Heart left ventricle (tissue), 16 donors: ENCODE measurements around the gene CASQ2. TPM values are rescaled to one million over a fixed set of nuclear protein-coding genes. Genes with fewer than 3 reads are reported as not detected.

ENCODE experiments used
- ATAC-seq, 4 donors: fragments of 200-7000 bp; cut with Tn5 transposase; one replicate each; pipeline ENCODE4 v1.9.1; 2020 to 2022; ENCODE audit warnings: moderate library complexity in 4 of 4, mild to moderate bottlenecking in 3 of 4, moderate number of reproducible peaks in 1 of 4
- DNase-seq, 5 donors: peaks; one replicate each; pipeline ENCODE4 v3.0.0-alpha.2; 2020
- H3K27ac ChIP-seq, 12 donors: fragments of 200-600 bp; sonication (generic) in 4 of 12; one replicate each; pipeline versions ENCODE4 v1.5.0 to v1.8.0; 2016 to 2022; ENCODE audit warnings: mild to moderate bottlenecking in 2 of 12
- H3K27me3 ChIP-seq, 9 donors: fragments of 200-600 bp; sonication (generic) in 2 of 9; one replicate each; pipeline versions ENCODE4 v1.5.1 to v1.8.0; 2016 to 2022; ENCODE audit warnings: mild to moderate bottlenecking in 3 of 9
- H3K36me3 ChIP-seq, 9 donors: fragments of 200-600 bp; sonication (generic) in 2 of 9; one replicate each; pipeline versions ENCODE4 v1.5.0 to v1.8.0; 2018 to 2022; ENCODE audit warnings: mild to moderate bottlenecking in 2 of 9
- H3K4me1 ChIP-seq, 12 donors: fragments of 200-600 bp; sonication (generic) in 4 of 12; one replicate each; pipeline versions ENCODE4 v1.5.0 to v1.8.0; 2016 to 2022; ENCODE audit warnings: mild to moderate bottlenecking in 3 of 12
- H3K4me3 ChIP-seq, 12 donors: fragments of 200-600 bp; sonication (generic) in 4 of 12; one replicate each; pipeline versions ENCODE4 v1.5.0 to v1.8.0; 2017 to 2022; ENCODE audit warnings: mild to moderate bottlenecking in 9 of 12, moderate library complexity in 4 of 12
- H3K9me3 ChIP-seq, 12 donors: fragments of 200-600 bp; sonication (generic) in 4 of 12; one replicate each; pipeline versions ENCODE4 v1.5.0 to v1.8.0; 2016 to 2022; ENCODE audit warnings: mild to moderate bottlenecking in 1 of 12
- POLR2A ChIP-seq, 2 donors: fragments of 450-650 bp; IDR thresholded peaks; one replicate each; pipeline ENCODE4 v1.6.1; 2017; ENCODE audit warnings: antibody characterized with exemption in 2 of 2, mild to moderate bottlenecking in 2 of 2, moderate library complexity in 2 of 2
- WGBS, 4 donors: extraction: QIAGEN DNeasy Blood & Tissue Kit in 2 of 4; methylation state at CpG; one replicate each; pipeline versions ENCODE4 v1.1.5 to v1.1.7; 2013 to 2018; 5-methylcytosine and 5-hydroxymethylcytosine counted together
- intact Hi-C, 10 donors: fragments of 100-400 bp; cut with DNase I; formaldehyde crosslinking; loops; one replicate each; pipeline versions ENCODE4 v1.11.1 to v1.14.2; 2022
- polyA plus RNA-seq, 2 donors: library from polyadenylated mRNA; stranded (reverse); fragments of 200-250 nt; gene quantifications; one replicate each; pipeline ENCODE4 v1.2.3, GENCODE V29; 2013
- total RNA-seq, 9 donors: library from RNA; depleted of rRNA in 2 of 9; stranded (reverse); fragments of >200 nt in 2 of 9; fragmentation: NEBNext Ultra II Directional in 3 of 9; extraction: Animal tissue kit (Norgen Biotek cat#: 25700) in 3 of 9; gene quantifications; one replicate each; pipeline versions ENCODE4 v1.1.0 to v1.2.4, GENCODE V29; 2016 to 2023
- TF ChIP-seq, protein P1 (sequence below), 12 donors: fragments of 200-600 bp; sonication (generic) in 4 of 12; IDR thresholded peaks; one replicate each; pipeline versions ENCODE4 v1.5.0 to v1.8.0; 2018 to 2022; ENCODE audit warnings: antibody characterized with exemption in 12 of 12, mild to moderate bottlenecking in 5 of 12
- donor health status: ischemic (EF 13 %, LVEDD 7.1; RV severe dilation, severe dysfunction).
- donor health status: healthy with polysubstance abuse.
- donor health status: DM: no; HTN: yes; CAD: no.
- donor health status: DM: no; HTN: no; CAD: no.
- donor health status: ischemic (EF 25% LVEDD 6.9; RV normal size, moderate dysfunction).
- donor health status: ischemic (EF 25% LVEDD 5.7; RV mildly dilated, moderate dysfunction).
- donor health status: healthy.
- donor health status: DM: yes; HTN: yes; CAD: no.
- donor health status: ischemic (EF 35%, LVEDD 5.7; RV mildly dilated, moderate dysfunction).
- donor health status: nonischemic (EF 11% LVEDD 7.7; RV severe dilation, severe dysfunction).
- donor health status: DM: yes; HTN: yes; CAD: no.
- donor health status: PGD.
- donor health status: ischemic (EF 29% LVEDD 5.4; RV normal size, mild dysfunction).
- donor health status: nonischemic (EF 23%, LVEDD 6.1; RV moderate dilation, normal function).

Gene CASQ2
- total and polyA plus RNA-seq, 11 donors = 444 to 1,692 (median 895) TPM

DNA sequence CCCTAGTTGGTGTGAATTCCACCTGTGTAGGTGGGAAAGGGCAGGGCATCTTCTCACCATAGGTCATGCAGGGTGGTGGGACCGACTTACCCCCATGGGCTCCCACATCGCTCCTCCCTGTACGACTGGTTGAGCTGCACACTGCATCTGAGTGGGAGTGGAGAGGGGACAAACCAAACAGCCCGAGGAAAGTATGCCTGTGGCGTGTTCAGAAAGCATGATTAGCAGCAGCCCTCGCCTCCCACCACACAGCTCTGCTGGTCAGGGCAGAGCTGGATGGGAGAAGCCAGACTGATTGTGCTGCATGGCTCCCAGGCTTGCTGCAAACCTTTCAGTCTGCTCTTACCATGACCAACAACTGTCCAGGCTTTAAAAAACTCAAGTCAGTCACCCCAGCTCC lies 102.3 kb downstream of the CASQ2 start:
- ATAC-seq (peak in 3 of 4 donors; percentile 19 to 29 (median 20)), DNase-seq (no peak)
- intact Hi-C loops = no loop called here
- no peaks in the 10 kb centered on the region for H3K27me3 ChIP-seq
- H3K4me1 ChIP-seq = peaks cover 0 to 42% (median 11%) of the 10 kb centered on the region in 12 donors
- peaks cover 0 to 66% (median 41%) of the 10 kb centered on the region in 9 donors for H3K36me3 ChIP-seq
- H3K4me3 ChIP-seq = no peak overlapping the region
- H3K27ac ChIP-seq = peak overlapping the region in 7 of 12 donors; percentile 51 to 82 (median 72)
- 70 to 93% (median 84%) methylated on average over 6 of the region's 6 CpGs for WGBS, 4 donors
- H3K9me3 ChIP-seq = peaks cover 0 to 5% (median 0%) of the 10 kb centered on the region in 12 donors
- TF ChIP-seq, protein P1, sequence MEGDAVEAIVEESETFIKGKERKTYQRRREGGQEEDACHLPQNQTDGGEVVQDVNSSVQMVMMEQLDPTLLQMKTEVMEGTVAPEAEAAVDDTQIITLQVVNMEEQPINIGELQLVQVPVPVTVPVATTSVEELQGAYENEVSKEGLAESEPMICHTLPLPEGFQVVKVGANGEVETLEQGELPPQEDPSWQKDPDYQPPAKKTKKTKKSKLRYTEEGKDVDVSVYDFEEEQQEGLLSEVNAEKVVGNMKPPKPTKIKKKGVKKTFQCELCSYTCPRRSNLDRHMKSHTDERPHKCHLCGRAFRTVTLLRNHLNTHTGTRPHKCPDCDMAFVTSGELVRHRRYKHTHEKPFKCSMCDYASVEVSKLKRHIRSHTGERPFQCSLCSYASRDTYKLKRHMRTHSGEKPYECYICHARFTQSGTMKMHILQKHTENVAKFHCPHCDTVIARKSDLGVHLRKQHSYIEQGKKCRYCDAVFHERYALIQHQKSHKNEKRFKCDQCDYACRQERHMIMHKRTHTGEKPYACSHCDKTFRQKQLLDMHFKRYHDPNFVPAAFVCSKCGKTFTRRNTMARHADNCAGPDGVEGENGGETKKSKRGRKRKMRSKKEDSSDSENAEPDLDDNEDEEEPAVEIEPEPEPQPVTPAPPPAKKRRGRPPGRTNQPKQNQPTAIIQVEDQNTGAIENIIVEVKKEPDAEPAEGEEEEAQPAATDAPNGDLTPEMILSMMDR (IDR thresholded peaks at IDR 0.05) = no peak
- TF ChIP-seq POLR2A (IDR thresholded peaks at IDR 0.05) = no peak

DNA sequence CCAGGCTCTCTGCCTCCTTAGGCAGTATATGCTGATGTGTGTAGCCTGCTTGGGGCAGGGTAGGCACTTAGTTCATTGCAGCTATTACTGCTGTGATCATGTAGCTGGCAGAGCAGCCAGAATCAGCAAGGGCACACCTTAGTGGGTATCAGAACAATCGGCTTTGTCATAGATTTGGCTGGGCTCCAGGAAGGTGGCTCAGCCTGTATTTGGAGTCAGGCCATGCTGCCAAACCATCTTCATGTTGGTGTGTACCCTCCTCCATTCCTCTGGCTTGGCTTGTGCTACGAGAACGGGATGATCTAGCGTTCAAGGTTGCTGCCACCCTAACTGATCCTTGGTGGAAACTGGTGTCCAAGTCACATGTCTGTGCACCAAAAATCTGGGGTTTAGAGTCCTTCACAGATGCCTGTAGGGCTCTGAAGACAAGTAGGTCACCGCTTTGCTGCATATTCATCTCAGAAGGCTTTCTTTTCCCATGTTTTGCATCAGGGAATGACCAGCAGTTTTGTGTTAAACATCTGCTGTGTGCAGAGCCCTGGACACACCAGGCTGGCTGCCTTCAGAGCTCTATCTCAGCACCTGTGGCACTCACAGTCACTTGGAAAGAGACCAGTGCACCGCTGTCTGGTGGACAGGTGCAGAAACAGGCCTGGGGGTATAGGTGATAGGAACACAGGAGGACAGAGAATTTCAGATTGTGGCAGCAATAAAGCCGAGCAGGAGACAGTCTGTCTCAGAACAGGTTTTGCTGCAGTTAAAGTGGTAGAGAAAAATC lies 103.0 kb downstream of the CASQ2 start:
- TF ChIP-seq, protein P1 (IDR thresholded peaks at IDR 0.05) = no peak
- TF ChIP-seq POLR2A (IDR thresholded peaks at IDR 0.05) = no peak
- intact Hi-C loops = no loop called here
- Histone ChIP-seq H3K27me3 (no peaks in the 10 kb centered on the region), H3K36me3 (peaks cover 0 to 73% (median 46%) of the 10 kb centered on the region in 9 donors), H3K9me3 (peaks cover 0 to 5% (median 0%) of the 10 kb centered on the region in 12 donors), H3K27ac (no peak overlapping the region), H3K4me1 (peaks cover 0 to 38% (median 11%) of the 10 kb centered on the region in 12 donors), H3K4me3 (no peak overlapping the region)
- ATAC-seq (peak in 1 of 4 donors; percentile 12), DNase-seq (no peak)
- WGBS, 4 donors = 76 to 86% (median 83%) methylated on average over 7 of the region's 7 CpGs

GRCh38 chr1:115661157-115661556 lies 107.4 kb downstream of the CASQ2 start:
- peaks cover 0 to 63% (median 46%) of the 10 kb centered on the region in 9 donors for H3K36me3 ChIP-seq
- H3K4me3 ChIP-seq = no peak overlapping the region
- H3K4me1 ChIP-seq = peaks cover 5 to 32% (median 14%) of the 10 kb centered on the region in 12 donors
- H3K27ac ChIP-seq = no peak overlapping the region
- 96 to 100% (median 98%) methylated on average over 1 of the region's 1 CpG for WGBS, 4 donors
- intact Hi-C loops = no loop called here
- no peaks in the 10 kb centered on the region for H3K27me3 ChIP-seq
- TF ChIP-seq POLR2A (IDR thresholded peaks at IDR 0.05) = no peak
- TF ChIP-seq, protein P1 (IDR thresholded peaks at IDR 0.05) = no peak
- ATAC-seq (no peak), DNase-seq (no peak)
- H3K9me3 ChIP-seq = no peaks in the 10 kb centered on the region

GRCh38 chr1:115660151-115660550 lies 108.4 kb downstream of the CASQ2 start:
- TF ChIP-seq POLR2A (IDR thresholded peaks at IDR 0.05) = no peak
- TF ChIP-seq, protein P1 (IDR thresholded peaks at IDR 0.05) = no peak
- DNase-seq (no peak), ATAC-seq (no peak)
- Histone ChIP-seq H3K36me3 (peaks cover 0 to 56% (median 39%) of the 10 kb centered on the region in 9 donors), H3K9me3 (no peaks in the 10 kb centered on the region), H3K4me3 (no peak overlapping the region), H3K27me3 (no peaks in the 10 kb centered on the region), H3K4me1 (peaks cover 5 to 32% (median 22%) of the 10 kb centered on the region in 12 donors), H3K27ac (no peak overlapping the region)
- WGBS, 4 donors = 93 to 97% (median 95%) methylated on average over 5 of the region's 5 CpGs
- intact Hi-C loops = no loop called here
